ENCODE data around the gene NCOA7.

Gene NCOA7

GRCh38 chr6:125961117-125961516, 170.4 kb downstream of the NCOA7 start:
- Histone ChIP-seq H2AFZ (ENCODE audit: low read depth, low read length) (no peak overlapping the region), H4K20me1 (ENCODE audit: insufficient read depth, low read length) (no peaks in the 10 kb centered on the region), H3K9ac (ENCODE audit: low read length) (no peak overlapping the region), H3K27ac (ENCODE audit: low read length) (no peak overlapping the region), H3K36me3 (replicated peaks; ENCODE audit: low read depth, low read length) (no peaks in the 10 kb centered on the region), H3K4me2 (ENCODE audit: low read length) (no peak overlapping the region), H3K9me3 (ENCODE audit: insufficient read depth, low read length) (no peaks in the 10 kb centered on the region), H3K4me1 (ENCODE audit: low read length) (peaks cover 8% of the 10 kb centered on the region; the same call in 1 of the 2 replicates), H3K79me2 (ENCODE audit: low read length) (peaks cover 21% of the 10 kb centered on the region), H3K4me3 (ENCODE audit: low read length) (no peak overlapping the region), H3K27me3 (ENCODE audit: low read depth, low read length) (no peaks in the 10 kb centered on the region)
- no peak for TF ChIP-seq CTCF (IDR thresholded peaks at IDR 0.05; ENCODE audit: low read depth, low read length)
- TF ChIP-seq EZH2phosphoT487 (IDR thresholded peaks at IDR 0.05; ENCODE audit: low read depth), result no peak

GRCh38 chr6:125962900-125963497, 172.2 kb downstream of the NCOA7 start:
- no peak overlapping the region for H2AFZ ChIP-seq (ENCODE audit: low read depth, low read length)
- H3K9ac ChIP-seq (ENCODE audit: low read length), result no peak overlapping the region
- no peaks in the 10 kb centered on the region for H3K27me3 ChIP-seq (ENCODE audit: low read depth, low read length)
- no peak overlapping the region for H3K4me2 ChIP-seq (ENCODE audit: low read length)
- no peak overlapping the region for H3K4me3 ChIP-seq (ENCODE audit: low read length)
- peaks cover 9% of the 10 kb centered on the region for H3K79me2 ChIP-seq (ENCODE audit: low read length)
- no peaks in the 10 kb centered on the region for H4K20me1 ChIP-seq (ENCODE audit: insufficient read depth, low read length)
- TF ChIP-seq EZH2phosphoT487 (IDR thresholded peaks at IDR 0.05; ENCODE audit: low read depth) (no peak), CTCF (IDR thresholded peaks at IDR 0.05; ENCODE audit: low read depth, low read length) (no peak)
- H3K27ac ChIP-seq (ENCODE audit: low read length), result no peak overlapping the region
- peaks cover 2% of the 10 kb centered on the region; the same call in 1 of the 2 replicates for H3K4me1 ChIP-seq (ENCODE audit: low read length)
- H3K36me3 ChIP-seq (replicated peaks; ENCODE audit: low read depth, low read length), result no peaks in the 10 kb centered on the region
- H3K9me3 ChIP-seq (ENCODE audit: insufficient read depth, low read length), result no peaks in the 10 kb centered on the region

- TF ChIP-seq EZH2phosphoT487 (IDR thresholded peaks at IDR 0.05; ENCODE audit: low read depth) (no peak), CTCF (IDR thresholded peaks at IDR 0.05; ENCODE audit: low read depth, low read length) (no peak)
- H3K9ac ChIP-seq (ENCODE audit: low read length), result no peak overlapping the region
- no peaks in the 10 kb centered on the region for H4K20me1 ChIP-seq (ENCODE audit: insufficient read depth, low read length)
- H3K4me3 ChIP-seq (ENCODE audit: low read length), result no peak overlapping the region
- no peak overlapping the region for H3K4me2 ChIP-seq (ENCODE audit: low read length)
- H3K36me3 ChIP-seq (replicated peaks; ENCODE audit: low read depth, low read length), result no peaks in the 10 kb centered on the region
- H2AFZ ChIP-seq (ENCODE audit: low read depth, low read length), result no peak overlapping the region
- no peaks in the 10 kb centered on the region for H3K4me1 ChIP-seq (ENCODE audit: low read length)
- H3K79me2 ChIP-seq (ENCODE audit: low read length), result 0 out of 2 replicates have a peak, but pooled peaks cover 3% of the 10 kb centered on the region
- no peak overlapping the region for H3K27ac ChIP-seq (ENCODE audit: low read length)
- no peaks in the 10 kb centered on the region for H3K9me3 ChIP-seq (ENCODE audit: insufficient read depth, low read length)
- H3K27me3 ChIP-seq (ENCODE audit: low read depth, low read length), result no peaks in the 10 kb centered on the region
These were observed 173.1 kb downstream of the NCOA7 start for GRCh38 chr6:125963817-125964216.

GRCh38 chr6:125966569-125966968, 175.8 kb downstream of the NCOA7 start:
- Histone ChIP-seq H3K4me3 (ENCODE audit: low read length) (no peak overlapping the region), H2AFZ (ENCODE audit: low read depth, low read length) (no peak overlapping the region), H3K9ac (ENCODE audit: low read length) (no peak overlapping the region), H3K79me2 (ENCODE audit: low read length) (no peaks in the 10 kb centered on the region), H3K27me3 (ENCODE audit: low read depth, low read length) (no peaks in the 10 kb centered on the region), H3K9me3 (ENCODE audit: insufficient read depth, low read length) (no peaks in the 10 kb centered on the region), H3K27ac (ENCODE audit: low read length) (no peak overlapping the region), H4K20me1 (ENCODE audit: insufficient read depth, low read length) (no peaks in the 10 kb centered on the region), H3K4me2 (ENCODE audit: low read length) (no peak overlapping the region), H3K4me1 (ENCODE audit: low read length) (no peaks in the 10 kb centered on the region), H3K36me3 (replicated peaks; ENCODE audit: low read depth, low read length) (no peaks in the 10 kb centered on the region)
- TF ChIP-seq CTCF (IDR thresholded peaks at IDR 0.05; ENCODE audit: low read depth, low read length) (no peak), EZH2phosphoT487 (IDR thresholded peaks at IDR 0.05; ENCODE audit: low read depth) (no peak)

Measured in OCI-LY3 (cell line).